ENCODE results near the gene JAK2.

Gene JAK2

GRCh38 chr9:5122116-5122515 lies 137.0 kb downstream of the JAK2 start:
- DNase-seq (ENCODE audit: low read depth), result no peak
- no peak overlapping the region for H3K4me3 ChIP-seq (ENCODE audit: low read depth, low read length)
- TF ChIP-seq CTCF (IDR thresholded peaks at IDR 0.05; ENCODE audit: insufficient read depth, low read depth, low read length, missing control alignments), result no peak

- TF ChIP-seq CTCF (IDR thresholded peaks at IDR 0.05; ENCODE audit: insufficient read depth, low read depth, low read length, missing control alignments), result no peak
- H3K4me3 ChIP-seq (ENCODE audit: low read depth, low read length), result no peak overlapping the region
- DNase-seq (ENCODE audit: low read depth), result no peak
Measured at GRCh38 chr9:5122516-5122915, 137.4 kb downstream of the JAK2 start.

GRCh38 chr9:5140151-5140550 lies 155.1 kb downstream of the JAK2 start:
- H3K4me3 ChIP-seq (ENCODE audit: low read depth, low read length), result no peak overlapping the region
- no peak for TF ChIP-seq CTCF (IDR thresholded peaks at IDR 0.05; ENCODE audit: insufficient read depth, low read depth, low read length, missing control alignments)
- DNase-seq (ENCODE audit: low read depth), result no peak

- no peak overlapping the region for H3K4me3 ChIP-seq (ENCODE audit: low read depth, low read length)
- no peak for DNase-seq (ENCODE audit: low read depth)
- TF ChIP-seq CTCF (IDR thresholded peaks at IDR 0.05; ENCODE audit: insufficient read depth, low read depth, low read length, missing control alignments), result no peak
Measured at GRCh38 chr9:5144217-5144616, 159.1 kb downstream of the JAK2 start.

GRCh38 chr9:5146241-5146640 lies 161.2 kb downstream of the JAK2 start:
- H3K4me3 ChIP-seq (ENCODE audit: low read depth, low read length), result no peak overlapping the region
- TF ChIP-seq CTCF (IDR thresholded peaks at IDR 0.05; ENCODE audit: insufficient read depth, low read depth, low read length, missing control alignments), result no peak
- no peak for DNase-seq (ENCODE audit: low read depth)
